ENCODE measurements around the gene ZDHHC9.

The ZDHHC9 gene

GRCh38 chrX:129763666-129764065, 80.0 kb downstream of the ZDHHC9 start:
- no peak for DNase-seq (ENCODE audit: low read depth)

GRCh38 chrX:129762448-129762847, 81.2 kb downstream of the ZDHHC9 start:
- no peak for DNase-seq (ENCODE audit: low read depth)

- DNase-seq (ENCODE audit: low read depth), result no peak
Measured at GRCh38 chrX:129761596-129761995, 82.1 kb downstream of the ZDHHC9 start.

GRCh38 chrX:129760981-129761380, 82.7 kb downstream of the ZDHHC9 start:
- no peak for DNase-seq (ENCODE audit: low read depth)

GRCh38 chrX:129760155-129760554, 83.5 kb downstream of the ZDHHC9 start:
- DNase-seq (ENCODE audit: low read depth), result no peak

- DNase-seq (ENCODE audit: low read depth), result peak; percentile 55
Measured at GRCh38 chrX:129759576-129760061, 84.1 kb downstream of the ZDHHC9 start.

GRCh38 chrX:129755779-129756650, 87.7 kb downstream of the ZDHHC9 start:
- DNase-seq (ENCODE audit: low read depth), result no peak

GRCh38 chrX:129754056-129755024, 89.3 kb downstream of the ZDHHC9 start:
- DNase-seq (ENCODE audit: low read depth), result no peak
